GM12878 (cell line): ENCODE data around the gene MYO15A. TPM values are rescaled to one million over a fixed set of nuclear protein-coding genes. Genes with fewer than 3 reads are reported as not detected.

Experiments used
- ASH2L ChIP-seq: fragments of 300-600, 200-600 bp; sonication (generic); IDR thresholded peaks from 2 replicates; pipeline ENCODE4 v1.6.1; 2017; ENCODE audit warnings: low read depth, mild to moderate bottlenecking, borderline replicate concordance
- CBFB ChIP-seq: IDR thresholded peaks from 2 replicates; pipeline ENCODE4 v1.6.1; 2016; ENCODE audit warnings: antibody characterized with exemption, low read depth
- CBX5 ChIP-seq: sonication (generic); IDR thresholded peaks from 2 replicates; pipeline ENCODE4 v1.6.1; 2016; ENCODE audit warnings: low read depth, moderate library complexity, mild to moderate bottlenecking, inconsistent platforms
- ETV6 ChIP-seq, 2 experiments: fragments of 450-650 bp in 1 of 2; IDR thresholded peaks in 1 of 2; conservative IDR thresholded peaks in 1 of 2; 2 replicates each; pipeline ENCODE4 v1.6.1; 2014; ENCODE audit warnings: antibody characterized with exemption in 1 of 2, borderline replicate concordance in 1 of 2, low read depth in 1 of 2, mild to moderate bottlenecking in 1 of 2, moderate library complexity in 1 of 2
- EZH2 ChIP-seq: IDR thresholded peaks from 2 replicates; pipeline ENCODE4 v1.6.1; 2012; ENCODE audit warnings: low read depth, mild to moderate bottlenecking, control low read depth, inconsistent platforms, low read length, borderline replicate concordance; ENCODE audit not compliant: control insufficient read depth
- GABPA ChIP-seq: IDR thresholded peaks from 2 replicates; pipeline ENCODE4 v1.6.1; 2014; ENCODE audit warnings: antibody characterized with exemption, low read depth, mild to moderate bottlenecking, inconsistent platforms
- HDGF ChIP-seq: fragments of 450-650 bp; IDR thresholded peaks from 2 replicates; pipeline ENCODE4 v1.6.1; 2016; ENCODE audit warnings: antibody characterized with exemption
- IKZF1 ChIP-seq: fragments of 450-650 bp; conservative IDR thresholded peaks from 2 replicates; pipeline ENCODE4 v1.6.1; 2017; ENCODE audit warnings: antibody characterized with exemption, mild to moderate bottlenecking
- KAT2A ChIP-seq: conservative IDR thresholded peaks from 2 replicates; pipeline ENCODE4 v1.6.1; 2011; ENCODE audit warnings: low read depth, low read length; ENCODE audit not compliant: control insufficient read depth
- KDM1A ChIP-seq: fragments of 200-600 bp; sonication (generic); IDR thresholded peaks from 2 replicates; pipeline ENCODE4 v1.6.1; 2016; ENCODE audit warnings: borderline replicate concordance
- KLF5 ChIP-seq: fragments of 450-650 bp; IDR thresholded peaks from 2 replicates; pipeline ENCODE4 v1.6.1; 2014; ENCODE audit warnings: mild to moderate bottlenecking; ENCODE audit not compliant: partially characterized antibody
- MEF2A ChIP-seq: IDR thresholded peaks from 2 replicates; pipeline ENCODE4 v1.6.1; 2011; ENCODE audit warnings: low read depth, mild to moderate bottlenecking, low read length, moderate library complexity; ENCODE audit not compliant: insufficient read depth
- MYB ChIP-seq: fragments of 150-350 bp; IDR thresholded peaks from 2 replicates; pipeline ENCODE4 v1.6.1; 2014; ENCODE audit warnings: mild to moderate bottlenecking, low read depth, low read length, borderline replicate concordance
- NFYA ChIP-seq: IDR thresholded peaks from 2 replicates; pipeline ENCODE4 v1.6.1; 2011; ENCODE audit warnings: low read depth, mild to moderate bottlenecking, low read length, improper control_type of control experiment, borderline replicate concordance
- NR2C2 ChIP-seq: IDR thresholded peaks from 2 replicates; pipeline ENCODE4 v1.6.1; 2011; ENCODE audit warnings: borderline replicate concordance, low read depth; ENCODE audit not compliant: control insufficient read depth, insufficient read length
- NRF1 ChIP-seq: conservative IDR thresholded peaks from 2 replicates; pipeline ENCODE4 v1.6.1; 2011; ENCODE audit warnings: mild to moderate bottlenecking, low read depth, low read length, improper control_type of control experiment
- PRDM15 ChIP-seq: fragments of 450-650 bp; formaldehyde crosslinking; IDR thresholded peaks from 2 replicates; pipeline ENCODE4 v1.4.0; 2020; ENCODE audit warnings: mild to moderate bottlenecking, moderate library complexity
- RELA ChIP-seq: fragments of 450-650 bp; IDR thresholded peaks from 2 replicates; pipeline ENCODE4 v1.8.0; 2014; ENCODE audit warnings: borderline replicate concordance; ENCODE audit not compliant: partially characterized antibody
- SIN3A ChIP-seq: IDR thresholded peaks from 2 replicates; pipeline ENCODE4 v1.6.1; 2012; ENCODE audit warnings: low read depth, low read length, improper control_type of control experiment
- SIX5 ChIP-seq: IDR thresholded peaks from 2 replicates; pipeline ENCODE4 v1.6.1; 2011; ENCODE audit warnings: mild to moderate bottlenecking, low read depth, low read length, moderate library complexity; ENCODE audit not compliant: severe bottlenecking
- SMARCA5 ChIP-seq: fragments of 450-650 bp; IDR thresholded peaks from 2 replicates; pipeline ENCODE4 v1.6.1; 2017; ENCODE audit warnings: mild to moderate bottlenecking
- TARDBP ChIP-seq: IDR thresholded peaks from 2 replicates; pipeline ENCODE4 v1.6.1; 2016; ENCODE audit warnings: borderline replicate concordance
- USF1 ChIP-seq: IDR thresholded peaks from 2 replicates; pipeline ENCODE4 v1.6.1; 2011; ENCODE audit warnings: borderline replicate concordance, low read depth, mild to moderate bottlenecking, moderate library complexity, mixed read lengths, low read length; ENCODE audit not compliant: insufficient read depth; ENCODE audit errors: extremely low read length
- ZBTB33 ChIP-seq: fragments of 450-650 bp; IDR thresholded peaks from 2 replicates; pipeline ENCODE4 v1.6.1; 2017; ENCODE audit warnings: mild to moderate bottlenecking
- ZNF217 ChIP-seq: fragments of 450-650 bp; IDR thresholded peaks from 2 replicates; pipeline ENCODE4 v1.6.1; 2017; ENCODE audit warnings: antibody characterized with exemption, mild to moderate bottlenecking
- ZNF274 ChIP-seq: IDR thresholded peaks from one replicate; pipeline ENCODE4 v1.8.0; 2011; ENCODE audit not compliant: insufficient read length, insufficient read depth
- polyA plus RNA-seq, 11 experiments: library from polyadenylated mRNA; depleted of rRNA in 4 of 11; unstranded in 6 of 11; stranded (reverse) in 5 of 11; fragments of >200 nt; fragmentation: Nextera tagmentation in 4 of 11; fragmentation: Illumina TruSeq in 1 of 11; extraction: Ambion mirVana in 4 of 11; extraction: Trizol in 1 of 11; gene quantifications; 1 replicate in 1 of 11; 2 replicates in 10 of 11; pipeline versions ENCODE4 v1.2.1 to v1.2.3, GENCODE V29; 2011 to 2016; ENCODE audit warnings: inconsistent platforms in 2 of 11, missing spikeins in 2 of 11, low read depth in 1 of 11
- total RNA-seq, 4 experiments: library from RNA; depleted of rRNA in 3 of 4; stranded (reverse); fragments of >200 nt in 3 of 4; fragmentation: Illumina TruSeq in 1 of 4; extraction: Trizol in 1 of 4; gene quantifications; 2 replicates each; pipeline versions ENCODE4 v1.2.1 to v1.2.3, GENCODE V29; 2013 to 2021

The MYO15A gene
- total and polyA plus RNA-seq, 10 of the 15 experiments (the other 5 are each of a cell fraction or from before 2014, with no cell fraction given), result 0.03 to 0.77 (median 0.21) TPM; not detected in 4

GRCh38 chr17:18157354-18157985 lies 48.9 kb downstream of the MYO15A start (continued):
- TF ChIP-seq HDGF (no peak), CBFB (no peak), ASH2L (no peak), SIX5 (no peak), PRDM15 (no peak), EZH2 (no peak), MEF2A (no peak), MYB (no peak), CBX5 (no peak), GABPA (no peak), KDM1A (no peak), ETV6 (conservative IDR thresholded peaks at IDR 0.05 in 1 of 2, IDR thresholded peaks at IDR 0.05 in 1 of 2; ENCODE audit: borderline replicate concordance in 1 of 2, low read depth in 1 of 2) (no peak), ZBTB33 (no peak), IKZF1 (peak; percentile 53; the same call in 1 of the 2 replicates), NRF1 (no peak), KLF5 (no peak), USF1 (no peak), TARDBP (no peak), SIN3A (no peak), ZNF274 (no peak), KAT2A (no peak), NR2C2 (no peak), ZNF217 (peak; percentile 72; the same call in 1 of the 2 replicates), NFYA (no peak), RELA (no peak), SMARCA5 (peak; percentile 80)
- TF ChIP-seq, all 136 proteins: peak for 9
